Stimulated activated effector memory CD8-positive, alpha-beta T cell treated with anti-CD3 and anti-CD28 coated beads, Interleukin-12 subunit alpha, Interleukin-12 subunit beta, amount 100 ng/mL, for 72 hours (primary cell): ENCODE measurements around the gene TAPBPL.
"Not testable (repeated sequence)": the region's sequence is repeated elsewhere in the genome, so short reads cannot be mapped to it uniquely, and the experiment has no call there.

Source experiments
- ATAC-seq: fragments of 150-1000 bp; cut with Tn5 transposase; 2 replicates; pipeline ENCODE4 v1.10.0; 2021
- DNase-seq, 2 donors: peaks; one replicate each; pipeline ENCODE4 v3.0.0; 2021 to 2022; ENCODE audit warnings: low spot score in 2 of 2
- H3K27ac Mint-ChIP-seq: one replicate; pipeline ENCODE4 v1.8.0; 2022; ENCODE audit warnings: mild to moderate bottlenecking, mixed read lengths
- H3K36me3 Mint-ChIP-seq: one replicate; pipeline ENCODE4 v1.8.0; 2022; ENCODE audit warnings: mild to moderate bottlenecking, mixed read lengths
- H3K4me1 Mint-ChIP-seq: one replicate; pipeline ENCODE4 v1.8.0; 2022; ENCODE audit warnings: mixed read lengths
- H3K4me3 Mint-ChIP-seq: one replicate; pipeline ENCODE4 v1.8.0; 2022; ENCODE audit warnings: mild to moderate bottlenecking, mixed read lengths
- H3K9me3 Mint-ChIP-seq: one replicate; pipeline ENCODE4 v1.8.0; 2022; ENCODE audit warnings: mixed read lengths

TAPBPL gene, protein sequence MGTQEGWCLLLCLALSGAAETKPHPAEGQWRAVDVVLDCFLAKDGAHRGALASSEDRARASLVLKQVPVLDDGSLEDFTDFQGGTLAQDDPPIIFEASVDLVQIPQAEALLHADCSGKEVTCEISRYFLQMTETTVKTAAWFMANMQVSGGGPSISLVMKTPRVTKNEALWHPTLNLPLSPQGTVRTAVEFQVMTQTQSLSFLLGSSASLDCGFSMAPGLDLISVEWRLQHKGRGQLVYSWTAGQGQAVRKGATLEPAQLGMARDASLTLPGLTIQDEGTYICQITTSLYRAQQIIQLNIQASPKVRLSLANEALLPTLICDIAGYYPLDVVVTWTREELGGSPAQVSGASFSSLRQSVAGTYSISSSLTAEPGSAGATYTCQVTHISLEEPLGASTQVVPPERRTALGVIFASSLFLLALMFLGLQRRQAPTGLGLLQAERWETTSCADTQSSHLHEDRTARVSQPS

DNA sequence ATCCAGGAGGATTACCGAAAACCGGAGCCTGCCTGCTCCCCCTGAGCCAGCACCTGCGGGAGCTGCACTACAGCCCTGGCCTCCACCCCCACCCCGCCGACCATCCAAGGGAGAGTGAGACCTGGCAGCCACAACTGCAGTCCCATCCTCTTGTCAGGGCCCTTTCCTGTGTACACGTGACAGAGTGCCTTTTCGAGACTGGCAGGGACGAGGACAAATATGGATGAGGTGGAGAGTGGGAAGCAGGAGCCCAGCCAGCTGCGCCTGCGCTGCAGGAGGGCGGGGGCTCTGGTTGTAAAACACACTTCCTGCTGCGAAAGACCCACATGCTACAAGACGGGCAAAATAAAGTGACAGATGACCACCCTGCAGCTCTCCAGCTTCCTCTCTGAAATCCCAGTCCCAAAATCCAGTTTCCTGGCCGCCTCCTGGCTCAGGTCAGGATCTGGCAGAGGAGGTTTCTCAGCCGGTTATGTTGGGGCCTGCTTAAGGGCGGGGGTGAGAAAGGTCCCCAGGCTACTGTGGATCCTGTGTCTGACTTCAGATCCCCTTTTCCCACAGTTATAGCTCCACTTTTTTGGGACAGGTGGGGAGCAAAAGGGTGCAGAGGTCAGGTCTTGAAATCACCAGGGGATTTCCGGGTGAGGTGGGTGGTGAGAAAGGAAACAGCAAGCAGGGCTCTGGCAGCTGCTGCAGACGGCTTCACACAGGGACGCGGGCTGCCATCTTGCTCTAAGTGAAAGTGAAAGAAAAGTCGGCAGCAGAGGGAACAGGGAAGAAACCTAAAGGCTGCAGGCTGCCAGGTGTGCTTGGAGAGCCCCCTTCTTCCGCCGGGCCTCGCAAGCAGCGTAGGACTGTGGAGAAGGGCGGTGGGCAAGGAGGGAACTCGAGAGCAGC, at the start of gene TAPBPL:
TSS of gene TAPBPL (plus strand) at position 695 of the 897 bp plus-strand sequence. CDS start 207 bp downstream, outside the sequence.
- H3K9me3 Mint-ChIP-seq = no peaks in the 10 kb centered on the region
- peak within 1 kb of the TSS; percentile 100 for H3K27ac Mint-ChIP-seq
- peak within 1 kb of the TSS; percentile 100 for H3K4me3 Mint-ChIP-seq
- peaks cover 71% of the 10 kb centered on the region for H3K4me1 Mint-ChIP-seq
- H3K36me3 Mint-ChIP-seq = peaks cover 80% of the 10 kb centered on the region
- ATAC-seq (peak; percentile 88), DNase-seq (peak in 1 of 2 donors; percentile 87)

DNA sequence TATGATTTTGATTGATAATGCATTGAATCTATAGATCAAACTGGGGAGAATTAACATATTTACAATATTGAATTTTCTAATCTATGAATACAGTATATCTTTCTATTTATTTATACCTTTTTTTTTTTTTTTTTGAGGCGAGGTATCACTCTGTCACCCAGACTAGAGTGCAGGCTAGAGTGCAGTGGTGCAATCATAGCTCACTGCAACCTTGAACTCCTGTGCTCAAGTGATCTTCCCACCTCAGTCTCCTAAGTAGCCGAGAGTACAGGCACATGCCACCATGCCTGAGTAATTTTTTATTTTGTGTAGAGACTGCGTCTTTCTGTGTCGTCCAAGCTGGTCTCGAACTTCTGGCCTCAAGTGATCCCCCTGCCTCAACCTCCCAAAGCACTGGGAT, 47.5 kb upstream of the TAPBPL start:
- no peaks in the 10 kb centered on the region for H3K9me3 Mint-ChIP-seq
- H3K36me3 Mint-ChIP-seq = no peaks in the 10 kb centered on the region
- H3K4me1 Mint-ChIP-seq = no peaks in the 10 kb centered on the region
- H3K27ac Mint-ChIP-seq = no peak overlapping the region
- DNase-seq (no peak), ATAC-seq (no peak)
- H3K4me3 Mint-ChIP-seq = no peak overlapping the region

DNA sequence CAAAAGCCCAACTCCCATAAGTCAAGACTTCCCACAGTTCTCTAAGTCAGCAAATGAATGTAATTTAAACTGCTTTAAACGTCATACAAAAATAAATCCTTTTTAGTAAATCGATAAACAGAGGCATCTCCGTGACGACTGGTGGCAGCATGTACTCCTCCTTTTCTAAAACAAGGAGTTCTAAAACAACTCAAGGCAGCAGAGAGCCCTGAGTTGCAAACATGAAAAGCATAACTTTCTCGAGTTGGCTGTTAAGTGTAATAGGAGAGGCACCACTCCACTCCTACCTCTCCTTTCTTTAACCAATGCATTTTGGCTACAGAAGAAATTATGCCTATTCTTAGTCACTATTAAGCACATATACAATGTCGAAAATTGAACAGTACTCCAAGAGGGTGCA, 45.9 kb upstream of the TAPBPL start:
- DNase-seq = no peak
- H3K4me3 Mint-ChIP-seq = no peak overlapping the region
- H3K9me3 Mint-ChIP-seq = no peaks in the 10 kb centered on the region
- no peak for ATAC-seq
- no peak overlapping the region for H3K27ac Mint-ChIP-seq
- no peaks in the 10 kb centered on the region for H3K36me3 Mint-ChIP-seq
- H3K4me1 Mint-ChIP-seq = no peaks in the 10 kb centered on the region

DNA sequence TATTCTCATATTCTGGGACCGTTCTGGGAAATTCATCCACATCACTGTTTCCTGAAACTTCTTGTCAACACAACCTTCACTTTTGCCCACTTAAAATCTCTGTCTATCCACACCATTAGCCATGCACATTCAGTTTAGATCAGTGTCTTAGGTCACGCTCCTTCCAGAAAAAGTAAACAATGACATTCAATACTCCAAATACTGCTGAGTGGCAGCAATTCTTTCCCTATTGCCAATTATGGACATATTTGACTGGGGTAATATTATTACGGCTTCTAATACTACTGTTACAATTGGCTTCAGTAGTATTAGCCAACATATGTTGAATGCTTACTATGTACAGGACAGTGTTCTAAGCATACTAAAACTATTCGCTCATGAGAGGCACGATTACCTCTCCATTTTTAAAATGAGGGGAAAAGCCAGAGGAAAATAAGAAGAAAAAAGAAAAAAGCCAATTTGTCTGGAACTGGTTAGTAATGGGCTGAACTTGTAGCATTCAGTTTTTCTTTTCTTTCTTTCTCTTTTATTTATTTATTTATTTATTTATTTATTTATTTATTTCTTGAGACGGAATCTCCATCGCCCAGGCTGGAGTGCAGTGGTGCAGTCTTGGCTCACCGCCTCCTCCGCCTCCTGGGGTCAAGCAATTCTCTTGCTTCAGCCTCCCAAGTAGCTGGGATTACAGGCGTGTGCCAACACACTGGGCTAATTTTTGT, 44.4 kb upstream of the TAPBPL start:
- Mint-ChIP-seq H3K4me1 (no peaks in the 10 kb centered on the region), H3K9me3 (no peaks in the 10 kb centered on the region), H3K36me3 (no peaks in the 10 kb centered on the region), H3K4me3 (no peak overlapping the region), H3K27ac (no peak overlapping the region)
- ATAC-seq = no peak
- no peak for DNase-seq

DNA sequence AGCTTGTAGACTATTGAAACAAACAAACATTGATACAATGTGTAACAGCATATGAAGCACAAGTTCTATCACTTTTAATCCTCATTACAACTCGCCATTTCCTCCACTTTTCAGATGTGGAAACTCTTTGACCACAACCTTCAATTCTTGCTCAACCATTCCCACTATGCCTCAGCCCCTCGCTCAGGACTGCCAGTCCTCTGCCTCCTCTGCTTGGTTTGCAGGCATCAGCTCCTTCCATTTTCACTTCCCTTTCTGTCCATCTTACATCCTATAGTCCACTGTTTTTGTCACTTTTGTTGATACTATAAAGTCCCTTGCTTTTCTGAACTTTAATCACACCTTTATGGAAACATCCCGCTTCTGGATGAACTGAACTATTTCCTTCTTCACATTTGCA, 35.2 kb upstream of the TAPBPL start:
- H3K27ac Mint-ChIP-seq = no peak overlapping the region

DNA sequence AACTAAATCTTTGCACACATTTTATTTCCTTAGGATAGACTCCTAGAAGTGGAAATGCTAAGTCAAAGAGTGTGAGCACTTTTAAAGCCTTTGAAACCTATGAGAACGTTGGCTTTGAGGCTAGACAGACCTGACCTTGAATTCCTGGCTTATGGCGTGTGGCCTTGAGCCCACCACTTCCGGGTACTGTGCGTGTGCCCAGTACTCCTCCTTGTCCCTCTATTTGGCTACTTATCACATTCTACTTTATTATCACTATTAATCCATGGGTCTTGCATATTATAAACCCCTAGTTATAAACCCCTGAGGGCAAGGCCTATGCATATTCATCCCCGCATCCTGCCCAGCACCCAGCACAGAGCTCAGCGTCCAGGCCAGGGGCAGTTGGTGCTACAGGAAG, 33.0 kb upstream of the TAPBPL start:
- no peak overlapping the region for H3K4me3 Mint-ChIP-seq
- no peak overlapping the region for H3K27ac Mint-ChIP-seq
- peaks cover 19% of the 10 kb centered on the region for H3K4me1 Mint-ChIP-seq
- no peaks in the 10 kb centered on the region for H3K9me3 Mint-ChIP-seq
- ATAC-seq (no peak), DNase-seq (no peak)
- H3K36me3 Mint-ChIP-seq = no peaks in the 10 kb centered on the region

More for the DNA sequence above, 35.2 kb upstream of the TAPBPL start:
- ATAC-seq = peak; percentile 66
- H3K4me1 Mint-ChIP-seq = peaks cover 13% of the 10 kb centered on the region
- no peak overlapping the region for H3K4me3 Mint-ChIP-seq
- H3K36me3 Mint-ChIP-seq = no peaks in the 10 kb centered on the region
- no peak for DNase-seq
- H3K9me3 Mint-ChIP-seq = no peaks in the 10 kb centered on the region

DNA sequence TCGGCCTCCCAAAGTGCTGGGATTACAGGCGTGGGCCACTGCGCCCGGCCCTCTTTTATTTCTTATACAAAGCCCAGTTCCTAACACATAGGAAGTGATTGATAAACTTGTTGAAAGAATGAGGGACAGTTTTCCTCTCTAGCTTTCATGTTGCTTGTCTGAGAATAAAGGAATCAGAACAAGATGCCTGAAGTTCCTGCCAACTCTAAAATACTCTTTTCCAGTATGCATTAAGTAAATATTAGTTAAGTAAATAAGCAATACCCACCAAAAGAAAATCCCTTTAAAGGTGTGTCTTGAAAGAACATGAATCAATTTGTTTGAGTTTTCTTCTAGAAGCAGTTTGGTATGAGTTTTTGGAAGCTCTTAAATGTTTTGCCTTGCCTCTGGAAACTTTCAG, 31.5 kb upstream of the TAPBPL start:
- H3K4me3 Mint-ChIP-seq = no peak overlapping the region

DNA sequence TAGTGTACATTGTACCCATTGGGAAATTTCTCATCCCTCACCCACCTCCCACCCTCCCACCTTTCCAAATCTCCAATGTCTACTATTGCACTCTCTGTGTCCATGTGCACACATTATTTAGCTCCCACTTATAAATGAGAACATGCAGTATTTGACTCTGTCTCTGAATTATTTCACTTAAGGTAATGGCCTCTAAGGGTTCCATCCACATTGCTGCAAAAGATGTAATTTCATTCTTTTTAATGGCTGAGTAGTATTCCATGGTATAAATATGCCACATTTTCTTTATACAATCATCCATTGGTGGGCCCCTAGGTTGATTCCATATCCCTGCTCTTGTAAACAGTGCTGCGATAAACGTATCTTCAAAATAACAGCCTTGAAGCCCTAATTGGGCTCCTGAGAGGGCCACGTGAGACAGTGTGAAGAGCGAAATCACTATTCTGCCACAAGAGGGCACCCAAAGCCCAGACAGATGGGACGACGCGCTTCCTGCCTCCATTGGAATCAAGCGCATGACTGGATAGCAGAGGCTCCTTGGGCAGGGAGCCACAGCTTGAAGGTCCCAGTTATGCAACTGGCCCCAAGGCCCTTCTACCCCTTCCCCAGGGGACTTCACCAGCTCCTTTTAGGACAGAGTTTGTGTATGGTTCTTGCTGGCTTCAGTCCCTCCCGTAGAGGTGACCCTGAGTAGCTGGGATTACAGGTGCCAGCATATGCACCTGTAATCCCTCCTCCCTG, 28.4 kb upstream of the TAPBPL start:
- no peak overlapping the region for H3K4me3 Mint-ChIP-seq
- peaks cover 32% of the 10 kb centered on the region for H3K4me1 Mint-ChIP-seq
- DNase-seq = peak; percentile 43 to 81
- peak; percentile 74 for ATAC-seq
- H3K27ac Mint-ChIP-seq = peak overlapping the region; percentile 69
- no peaks in the 10 kb centered on the region for H3K9me3 Mint-ChIP-seq
- H3K36me3 Mint-ChIP-seq = peaks cover 17% of the 10 kb centered on the region

More for the DNA sequence above, 31.5 kb upstream of the TAPBPL start:
- DNase-seq (no peak), ATAC-seq (no peak)
- no peaks in the 10 kb centered on the region for H3K36me3 Mint-ChIP-seq
- peaks cover 23% of the 10 kb centered on the region for H3K4me1 Mint-ChIP-seq
- no peaks in the 10 kb centered on the region for H3K9me3 Mint-ChIP-seq
- no peak overlapping the region for H3K27ac Mint-ChIP-seq

DNA sequence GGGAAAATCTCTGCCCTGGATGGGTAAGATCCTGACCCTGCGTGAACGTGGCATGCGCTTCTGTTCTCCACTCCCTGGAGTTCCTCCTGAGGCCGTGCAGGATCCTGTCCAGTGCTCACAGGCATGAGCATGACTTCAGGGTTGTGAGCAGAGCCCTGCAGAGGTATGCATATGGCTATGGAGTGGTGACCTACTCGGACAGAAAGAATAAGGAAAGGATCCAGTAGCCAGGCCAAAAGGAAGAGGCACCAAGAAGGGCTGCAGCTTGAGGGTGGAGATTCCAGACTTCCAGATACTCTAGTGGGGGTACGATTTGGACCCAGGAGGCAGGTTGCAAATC, 27.9 kb upstream of the TAPBPL start:
- ATAC-seq (no peak), DNase-seq (no peak)
- Mint-ChIP-seq H3K4me3 (no peak overlapping the region), H3K36me3 (peaks cover 17% of the 10 kb centered on the region), H3K27ac (peak overlapping the region; percentile 69), H3K4me1 (peaks cover 32% of the 10 kb centered on the region), H3K9me3 (no peaks in the 10 kb centered on the region)

DNA sequence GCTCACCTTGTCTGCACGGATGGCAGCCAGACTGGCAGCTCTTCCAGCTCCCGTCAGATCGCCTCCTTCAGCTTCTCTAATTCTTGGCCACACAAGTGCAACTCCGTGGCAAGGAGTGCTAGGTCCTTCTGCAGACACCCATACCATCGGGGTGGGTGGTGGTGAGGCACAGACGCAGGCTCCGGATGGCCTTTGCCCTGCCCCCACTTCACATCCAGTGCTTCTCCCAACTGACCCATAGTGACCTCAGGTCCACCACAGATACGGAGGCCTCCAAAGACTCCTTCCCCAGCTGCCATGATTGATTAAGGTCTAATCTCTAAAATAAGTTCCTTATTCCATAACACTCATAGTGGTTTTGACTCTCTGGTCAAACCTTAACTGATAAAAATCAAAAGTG, 27.0 kb upstream of the TAPBPL start:
- Mint-ChIP-seq H3K9me3 (no peaks in the 10 kb centered on the region), H3K4me1 (peaks cover 33% of the 10 kb centered on the region), H3K27ac (peak overlapping the region; percentile 40), H3K4me3 (no peak overlapping the region), H3K36me3 (peaks cover 17% of the 10 kb centered on the region)
- no peak for DNase-seq
- no peak for ATAC-seq

DNA sequence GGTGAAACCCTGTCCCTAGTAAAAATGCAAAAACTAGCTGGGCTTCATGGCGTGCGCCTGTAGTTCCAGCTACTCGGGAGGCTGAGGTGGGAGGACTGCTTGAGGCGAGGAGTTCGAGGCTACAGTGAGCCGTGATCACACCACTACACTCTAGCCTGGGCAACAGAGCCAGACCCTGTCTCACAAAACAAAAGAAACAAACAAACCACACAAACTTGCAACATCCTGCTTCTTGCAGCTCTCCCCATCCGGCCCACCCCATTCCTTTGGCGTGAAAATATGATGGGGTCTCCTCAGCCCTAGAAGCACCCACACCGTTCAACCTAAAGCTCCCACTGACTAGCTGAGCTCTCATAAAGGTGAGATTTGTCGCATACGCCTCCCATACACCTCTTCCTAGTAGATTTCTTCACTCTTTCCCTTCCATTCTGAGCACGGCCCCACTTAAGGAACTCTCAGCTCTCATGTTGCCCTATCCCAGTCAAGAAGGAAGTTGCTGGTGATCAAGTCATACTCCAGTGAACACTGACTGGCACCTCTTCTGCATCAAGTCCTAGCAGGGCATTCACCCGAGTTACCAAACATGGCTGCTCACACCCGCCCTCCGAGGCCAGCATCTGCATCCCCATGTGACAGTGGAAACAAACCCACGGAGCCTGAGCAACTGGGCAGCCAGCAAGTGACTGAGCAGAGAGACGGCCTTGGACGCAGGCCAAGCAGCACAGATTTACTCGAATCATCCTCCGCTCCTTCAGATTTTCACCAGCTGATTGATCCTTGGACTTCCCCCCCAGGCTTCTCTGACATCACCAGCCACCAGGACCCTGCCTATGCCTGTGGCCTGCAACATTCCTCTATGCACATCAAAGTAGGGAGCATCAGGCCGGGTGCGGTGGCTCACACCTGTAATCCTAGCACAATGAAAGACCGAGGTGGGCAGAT, 26.0 kb upstream of the TAPBPL start:
- ATAC-seq = no peak
- Mint-ChIP-seq H3K36me3 (peaks cover 17% of the 10 kb centered on the region), H3K27ac (peak overlapping the region; percentile 98), H3K4me3 (peak overlapping the region; percentile 79), H3K9me3 (no peaks in the 10 kb centered on the region), H3K4me1 (peaks cover 43% of the 10 kb centered on the region)
- DNase-seq = no peak

DNA sequence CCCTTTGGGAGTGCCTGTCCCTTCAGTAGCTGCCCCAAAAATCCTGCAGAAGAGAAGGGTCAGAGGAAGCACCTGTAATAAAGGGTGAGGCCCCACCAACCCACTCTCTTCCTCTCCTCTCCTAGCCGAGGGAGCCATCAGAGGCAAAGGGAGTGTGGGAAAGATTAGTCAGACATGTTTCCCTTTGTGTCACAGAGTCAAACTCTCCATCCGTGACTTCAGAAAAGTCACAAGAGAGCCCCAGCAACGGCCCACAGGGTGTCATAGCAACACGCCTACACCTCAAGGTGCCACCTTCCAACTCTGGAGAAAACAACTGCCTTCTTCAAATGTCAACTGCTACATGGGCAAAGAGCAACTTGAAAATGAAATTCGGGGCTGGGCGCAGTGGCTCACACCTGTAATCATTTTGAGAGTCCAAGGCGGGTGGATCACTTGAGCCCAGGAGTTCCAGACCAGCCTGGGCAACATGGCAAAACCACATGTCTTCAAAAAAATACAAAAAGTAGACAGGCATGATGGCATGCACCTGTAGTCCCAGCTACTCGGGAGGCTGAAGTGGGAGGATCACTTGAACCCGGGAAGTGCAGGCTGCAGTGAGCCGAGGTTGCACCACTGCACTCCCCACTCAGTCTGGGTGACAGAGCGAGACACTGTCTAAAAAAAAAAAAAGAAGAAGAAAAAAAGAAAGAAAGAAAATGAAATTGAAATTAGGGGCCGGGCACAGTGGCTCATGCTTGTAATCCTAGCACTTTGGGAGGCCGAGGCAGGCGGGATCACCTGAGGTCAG, 24.8 kb upstream of the TAPBPL start:
- peak overlapping the region; percentile 79 for H3K4me3 Mint-ChIP-seq
- ATAC-seq = peak; percentile 95
- H3K4me1 Mint-ChIP-seq = peaks cover 50% of the 10 kb centered on the region
- peak overlapping the region; percentile 98 for H3K27ac Mint-ChIP-seq
- no peaks in the 10 kb centered on the region for H3K9me3 Mint-ChIP-seq
- DNase-seq = peak; percentile 84 to 96
- peaks cover 21% of the 10 kb centered on the region for H3K36me3 Mint-ChIP-seq

DNA sequence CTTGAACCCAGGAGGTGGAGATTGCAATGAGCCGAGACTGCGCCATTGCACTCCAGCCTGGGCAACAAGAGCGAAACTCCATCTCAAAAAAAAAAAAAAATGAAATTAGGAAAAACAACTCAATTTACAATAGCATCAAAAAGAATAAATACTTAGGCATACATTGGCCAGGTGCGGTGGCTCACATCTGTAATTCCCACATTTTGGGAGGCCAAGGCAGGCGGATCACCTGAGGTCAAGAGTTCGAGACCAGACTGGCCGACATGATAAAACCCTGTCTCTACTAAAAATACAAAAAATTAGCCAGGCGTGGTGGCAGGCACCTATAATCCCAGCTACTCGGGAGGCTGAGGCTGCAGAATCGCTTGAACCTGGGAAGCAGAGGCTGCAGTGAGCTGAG, 24.0 kb upstream of the TAPBPL start:
- H3K9me3 Mint-ChIP-seq, DNase-seq, ATAC-seq: not testable (repeated sequence)
- H3K4me3 Mint-ChIP-seq = peak overlapping the region; percentile 79
- peaks cover 21% of the 10 kb centered on the region for H3K36me3 Mint-ChIP-seq
- H3K27ac Mint-ChIP-seq = peak overlapping the region; percentile 98
- peaks cover 54% of the 10 kb centered on the region for H3K4me1 Mint-ChIP-seq
